ENCODE measurements around the gene KLK1.

GRCh38 chr19:50790922-50791467 is 32.6 kb downstream of the KLK1 start:
- no peak for TF ChIP-seq POLR2AphosphoS5 (IDR thresholded peaks at IDR 0.05)
- no peak for TF ChIP-seq CTCF (IDR thresholded peaks at IDR 0.05)
- no peak for TF ChIP-seq POLR2A (IDR thresholded peaks at IDR 0.05)
